Epithelial cell of proximal tubule (primary cell): Measurements from ENCODE around the gene GREM2. TPM values are rescaled to one million over a fixed set of nuclear protein-coding genes. Genes with fewer than 3 reads are reported as not detected.

ENCODE experiments used
- DNase-seq: peaks from one replicate; pipeline ENCODE4 v3.0.0-alpha.2; 2011; ENCODE audit warnings: low read depth
- H3K4me3 ChIP-seq: 2 replicates; pipeline ENCODE4 v1.5.1; 2011; ENCODE audit warnings: low read depth, mild to moderate bottlenecking, low read length
- total RNA-seq: library from RNA; depleted of rRNA; stranded (reverse); fragments of >200 nt; gene quantifications from 2 replicates; pipeline ENCODE4 v1.2.3, GENCODE V29; 2015
- TF ChIP-seq, protein P1 (sequence below): conservative IDR thresholded peaks from 2 replicates; pipeline ENCODE4 v1.5.1; 2012; ENCODE audit warnings: low read depth, mild to moderate bottlenecking, low read length

The GREM2 gene
- total RNA-seq, 1 donor from 2014 or later = 0.06 TPM

DNA sequence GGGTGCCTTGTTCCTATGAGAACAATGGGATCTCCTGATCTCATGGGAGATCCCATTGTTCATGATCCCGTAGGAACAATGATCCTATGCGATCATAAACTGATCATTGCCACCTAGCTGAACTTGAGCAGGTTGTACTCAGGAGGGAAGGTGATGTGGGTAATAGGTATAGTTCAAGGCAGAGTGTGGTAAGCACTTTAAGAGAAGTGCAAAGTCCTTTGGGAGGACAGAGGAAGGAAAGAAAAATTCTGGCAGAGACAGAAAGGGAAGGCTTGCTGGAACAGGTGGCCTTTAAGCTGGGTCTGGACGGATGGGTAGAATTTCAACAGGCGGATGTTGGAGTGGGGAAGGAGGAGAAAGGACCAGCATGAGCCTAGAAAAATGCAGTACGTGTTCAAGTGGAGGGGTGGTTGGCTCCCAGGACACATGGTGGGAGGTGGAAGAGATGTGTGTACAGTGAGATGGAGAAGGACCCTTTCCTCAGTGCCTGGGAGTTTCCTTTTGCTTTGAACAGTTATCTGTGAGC, 22.3 kb downstream of the GREM2 start:
- TF ChIP-seq, protein P1, sequence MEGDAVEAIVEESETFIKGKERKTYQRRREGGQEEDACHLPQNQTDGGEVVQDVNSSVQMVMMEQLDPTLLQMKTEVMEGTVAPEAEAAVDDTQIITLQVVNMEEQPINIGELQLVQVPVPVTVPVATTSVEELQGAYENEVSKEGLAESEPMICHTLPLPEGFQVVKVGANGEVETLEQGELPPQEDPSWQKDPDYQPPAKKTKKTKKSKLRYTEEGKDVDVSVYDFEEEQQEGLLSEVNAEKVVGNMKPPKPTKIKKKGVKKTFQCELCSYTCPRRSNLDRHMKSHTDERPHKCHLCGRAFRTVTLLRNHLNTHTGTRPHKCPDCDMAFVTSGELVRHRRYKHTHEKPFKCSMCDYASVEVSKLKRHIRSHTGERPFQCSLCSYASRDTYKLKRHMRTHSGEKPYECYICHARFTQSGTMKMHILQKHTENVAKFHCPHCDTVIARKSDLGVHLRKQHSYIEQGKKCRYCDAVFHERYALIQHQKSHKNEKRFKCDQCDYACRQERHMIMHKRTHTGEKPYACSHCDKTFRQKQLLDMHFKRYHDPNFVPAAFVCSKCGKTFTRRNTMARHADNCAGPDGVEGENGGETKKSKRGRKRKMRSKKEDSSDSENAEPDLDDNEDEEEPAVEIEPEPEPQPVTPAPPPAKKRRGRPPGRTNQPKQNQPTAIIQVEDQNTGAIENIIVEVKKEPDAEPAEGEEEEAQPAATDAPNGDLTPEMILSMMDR = no peak
- H3K4me3 ChIP-seq = no peak overlapping the region

DNA sequence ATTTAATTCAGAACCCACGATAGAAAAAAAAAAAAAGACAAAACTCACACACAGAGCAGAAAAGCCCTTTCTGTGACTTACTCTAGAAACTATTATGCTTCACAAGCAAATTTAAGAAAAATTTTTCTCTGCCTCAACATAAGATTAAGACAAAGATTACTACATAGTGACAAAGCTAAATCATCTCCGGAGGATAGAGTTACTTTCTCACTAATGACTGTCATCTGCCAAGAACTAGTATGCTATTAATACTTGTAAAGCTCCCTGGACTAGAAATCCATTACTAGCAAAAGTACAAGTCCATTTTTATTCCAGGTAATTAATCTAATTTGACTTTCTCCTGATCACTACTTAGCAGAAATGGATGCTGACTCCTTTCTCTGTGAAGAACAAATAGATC, 25.9 kb downstream of the GREM2 start:
- H3K4me3 ChIP-seq = no peak overlapping the region
- no peak for DNase-seq
- TF ChIP-seq, protein P1 = no peak

More for the DNA sequence above, 22.3 kb downstream of the GREM2 start:
- no peak for DNase-seq

- TF ChIP-seq, protein P1 = no peak
- DNase-seq = no peak
Measured at GRCh38 chr1:240582953-240583352, 29.0 kb downstream of the GREM2 start.

GRCh38 chr1:240579511-240579910, 32.4 kb downstream of the GREM2 start:
- no peak for DNase-seq
- H3K4me3 ChIP-seq = no peak overlapping the region
- TF ChIP-seq, protein P1 = no peak

More at GRCh38 chr1:240582953-240583352, 29.0 kb downstream of the GREM2 start:
- no peak overlapping the region for H3K4me3 ChIP-seq

GRCh38 chr1:240577095-240577494, 34.9 kb downstream of the GREM2 start:
- DNase-seq = no peak
- H3K4me3 ChIP-seq = no peak overlapping the region
- TF ChIP-seq, protein P1 = no peak

DNA sequence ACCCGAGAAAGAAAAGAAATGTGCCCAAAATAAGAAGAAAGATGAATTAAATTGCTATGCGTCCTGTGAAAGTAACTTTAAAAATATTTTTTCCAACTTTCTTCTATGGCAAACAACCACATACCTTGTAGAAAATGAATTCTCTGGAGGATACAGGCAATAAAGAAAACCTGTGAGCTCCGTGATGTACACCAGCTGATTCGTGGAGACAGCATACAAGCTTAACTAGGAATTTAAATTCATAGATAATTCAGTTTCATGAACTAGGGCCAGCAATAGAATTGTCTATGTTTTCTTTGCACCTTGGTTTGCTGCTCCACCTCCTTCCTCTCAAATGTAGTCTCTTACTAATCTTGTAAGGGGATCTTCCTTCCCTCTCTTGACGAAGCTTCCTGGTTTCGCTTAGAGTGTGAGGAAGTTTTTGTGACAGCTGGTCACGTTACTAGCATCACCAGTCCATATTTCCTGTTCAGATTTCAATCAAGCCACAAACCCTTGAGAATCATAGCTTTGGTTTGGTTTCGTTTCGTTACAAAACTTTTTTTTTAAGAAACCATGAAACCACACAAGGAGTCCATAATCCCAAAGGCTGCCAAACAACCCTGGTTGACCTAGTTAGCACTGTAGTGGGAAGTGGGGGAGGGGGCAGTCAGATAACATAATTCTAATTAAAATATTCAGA, 35.8 kb downstream of the GREM2 start:
- DNase-seq = no peak
- TF ChIP-seq, protein P1 = no peak
- no peak overlapping the region for H3K4me3 ChIP-seq

- H3K4me3 ChIP-seq = no peak overlapping the region
- DNase-seq = no peak
- TF ChIP-seq, protein P1 = no peak
Measured at GRCh38 chr1:240572328-240572727, 39.6 kb downstream of the GREM2 start.
